Measurements from ENCODE around the gene TRIM50.
"Not testable (repeated sequence)": the region's sequence is repeated elsewhere in the genome, so short reads cannot be mapped to it uniquely, and the experiment has no call there.

DNA sequence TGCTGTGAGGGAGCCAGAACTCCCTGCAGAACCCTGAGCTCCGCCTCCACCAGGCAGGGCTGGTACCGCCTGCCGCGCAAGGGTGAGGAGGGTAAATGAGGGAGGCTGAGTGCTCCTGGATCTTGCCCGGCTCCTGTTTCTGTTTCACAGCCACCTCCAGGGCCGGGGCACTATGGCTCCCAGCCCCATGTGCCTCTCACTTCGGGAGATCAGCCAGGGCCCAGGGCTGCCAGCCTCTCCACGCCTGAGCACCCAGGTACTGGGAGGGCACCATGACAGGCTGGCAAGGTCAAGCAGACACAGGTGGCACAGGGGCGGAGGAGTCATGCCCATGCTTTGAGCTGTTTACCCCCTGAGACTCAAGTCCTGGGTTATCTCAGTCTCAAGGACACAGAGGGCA lies 8.3 kb downstream of the TRIM50 start:
- not testable (repeated sequence) for TF ChIP-seq ELF4 (IDR thresholded peaks at IDR 0.05); BHLHE40 (IDR thresholded peaks at IDR 0.05; ENCODE audit: borderline replicate concordance); ARNT (IDR thresholded peaks at IDR 0.05); NFRKB (IDR thresholded peaks at IDR 0.05); L3MBTL2 (conservative IDR thresholded peaks at IDR 0.05); FOXM1 (IDR thresholded peaks at IDR 0.05; ENCODE audit: borderline replicate concordance); LEF1 (IDR thresholded peaks at IDR 0.05; ENCODE audit: borderline replicate concordance); HDGF (IDR thresholded peaks at IDR 0.05; ENCODE audit: borderline replicate concordance); SP1 (IDR thresholded peaks at IDR 0.05)
